Activated CD8-positive, alpha-beta T cell treated with anti-CD3 and anti-CD28 coated beads, Interleukin-2, amount 10 ng/mL, durations not matched to agents 7 days and 5 days (primary cell): ENCODE measurements around the gene LGALSL. TPM values are rescaled to one million over a fixed set of nuclear protein-coding genes. Genes with fewer than 3 reads are reported as not detected.

Source experiments
- ATAC-seq: fragments of 150-1000 bp; cut with Tn5 transposase; one replicate; pipeline ENCODE4 v1.10.0; 2021; ENCODE audit warnings: moderate library complexity
- CTCF ChIA-PET: fragments of 350-600 bp; sonication (Branson Sonifier 250); formaldehyde crosslinking; loops from one replicate; lab custom pipeline; 2021; ENCODE audit warnings: antibody characterized with exemption; lab: Charles Lee
- POLR2A ChIA-PET: fragments of 350-600 bp; sonication (Branson Sonifier 250); formaldehyde crosslinking; loops from one replicate; lab custom pipeline; 2021; ENCODE audit warnings: antibody characterized with exemption; lab: Charles Lee
- DNase-seq: peaks from one replicate; pipeline ENCODE4 v3.0.0-alpha.2; 2020
- H3K27ac Mint-ChIP-seq: one replicate; pipeline ENCODE4 v1.8.0; 2021; ENCODE audit warnings: mild to moderate bottlenecking, mixed read lengths
- H3K27me3 Mint-ChIP-seq: one replicate; pipeline ENCODE4 v1.8.0; 2021; ENCODE audit warnings: low read depth, mixed read lengths
- H3K36me3 Mint-ChIP-seq: one replicate; pipeline ENCODE4 v1.8.0; 2021; ENCODE audit warnings: low read depth, mixed read lengths
- H3K4me1 Mint-ChIP-seq: one replicate; pipeline ENCODE4 v1.8.0; 2021; ENCODE audit warnings: low read depth, mixed read lengths
- H3K4me3 Mint-ChIP-seq: one replicate; pipeline ENCODE4 v1.8.0; 2021; ENCODE audit warnings: mild to moderate bottlenecking, mixed read lengths
- H3K9me3 Mint-ChIP-seq: one replicate; pipeline ENCODE4 v1.8.0; 2022; ENCODE audit warnings: mixed read lengths; ENCODE audit not compliant: insufficient read depth
- total RNA-seq, 2 experiments: library from RNA; stranded (reverse); gene quantifications; one replicate each; pipeline ENCODE4 v1.2.3, GENCODE V29; 2021

Gene LGALSL
- total RNA-seq, 2 experiments from 2014 or later, result 0.73 to 1.1 TPM

DNA sequence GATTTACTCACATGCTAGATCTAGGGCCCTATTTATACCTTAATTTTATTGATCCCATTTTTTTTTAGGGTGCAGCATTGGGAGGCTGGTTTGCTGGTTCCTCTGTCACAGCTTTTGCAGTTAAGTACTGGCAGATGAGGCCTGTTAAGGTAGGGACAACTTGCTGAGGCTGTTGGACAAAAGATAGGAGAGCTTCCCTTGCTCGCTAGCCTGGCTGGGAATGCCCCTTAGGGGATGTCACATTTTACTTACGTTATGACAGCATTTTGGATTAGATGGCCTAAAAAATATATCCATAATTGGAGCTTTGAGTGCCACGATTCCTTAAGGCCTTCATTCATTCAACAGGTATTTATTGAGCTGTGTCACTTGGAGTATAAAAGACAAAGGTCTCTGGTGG, 8.2 kb downstream of the LGALSL start:
- H3K4me3 Mint-ChIP-seq, result no peak overlapping the region
- POLR2A ChIA-PET, result interaction anchor here (0.7 kb wide), 1 partner anchor 15 kb away, joined by 3 read pairs; no protein-coding TSS in a partner anchor
- H3K4me1 Mint-ChIP-seq, result no peaks in the 10 kb centered on the region
- CTCF ChIA-PET, result interaction anchor here (1.2 to 1.7 kb wide), 2 partner anchors 26 to 131 kb away, joined by 5 to 8 read pairs; no protein-coding TSS in a partner anchor
- H3K9me3 Mint-ChIP-seq, result no peaks in the 10 kb centered on the region
- no peak overlapping the region for H3K27ac Mint-ChIP-seq
- ATAC-seq (no peak), DNase-seq (no peak)
- H3K27me3 Mint-ChIP-seq, result peaks cover 10% of the 10 kb centered on the region
- no peaks in the 10 kb centered on the region for H3K36me3 Mint-ChIP-seq

DNA sequence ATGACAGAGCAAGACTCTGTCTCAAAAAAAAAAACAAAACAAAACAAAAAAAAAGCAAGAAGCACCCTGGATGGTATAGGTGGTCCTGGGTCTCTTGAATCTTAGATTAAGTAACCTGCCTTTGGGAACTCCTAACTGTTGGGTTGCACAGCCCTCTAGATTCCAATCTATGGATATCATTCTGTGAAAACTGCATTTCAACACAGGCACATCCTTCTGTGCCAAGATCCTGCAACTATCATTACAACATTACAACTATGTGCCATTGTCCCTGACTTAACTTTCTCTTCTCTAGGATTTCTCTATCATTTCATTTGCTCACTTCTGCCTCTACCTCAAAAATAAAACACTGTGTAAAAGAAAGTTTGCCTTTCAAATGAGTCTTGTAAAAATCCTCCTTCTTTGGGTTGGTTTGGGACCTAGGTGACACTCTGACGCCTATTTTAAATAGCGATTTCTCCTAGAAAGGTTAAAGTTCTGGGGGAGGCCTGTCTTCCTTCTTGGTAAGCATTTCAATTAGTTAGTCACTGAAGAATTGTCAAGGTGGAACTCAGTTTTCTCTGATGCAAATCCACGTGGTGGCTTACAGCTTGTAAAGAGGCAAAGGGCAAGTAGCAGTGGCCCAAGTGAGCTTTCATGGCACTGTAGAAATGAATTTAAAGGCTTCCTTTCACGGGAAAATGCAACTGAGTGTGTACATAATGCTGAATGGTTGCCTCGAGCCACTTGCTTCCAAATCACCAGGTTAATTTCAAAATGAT, 9.2 kb downstream of the LGALSL start:
- peaks cover 11% of the 10 kb centered on the region for H3K27me3 Mint-ChIP-seq
- ChIA-PET POLR2A (no interaction called here), CTCF (interaction anchor here (1.2 to 1.7 kb wide), 2 partner anchors 25 to 132 kb away, joined by 5 to 8 read pairs; no protein-coding TSS in a partner anchor)
- ATAC-seq (no peak), DNase-seq (no peak)
- H3K27ac Mint-ChIP-seq, result no peak overlapping the region
- peaks cover 3% of the 10 kb centered on the region for H3K4me1 Mint-ChIP-seq
- H3K9me3 Mint-ChIP-seq, result no peaks in the 10 kb centered on the region
- H3K36me3 Mint-ChIP-seq, result no peaks in the 10 kb centered on the region
- H3K4me3 Mint-ChIP-seq, result no peak overlapping the region

DNA sequence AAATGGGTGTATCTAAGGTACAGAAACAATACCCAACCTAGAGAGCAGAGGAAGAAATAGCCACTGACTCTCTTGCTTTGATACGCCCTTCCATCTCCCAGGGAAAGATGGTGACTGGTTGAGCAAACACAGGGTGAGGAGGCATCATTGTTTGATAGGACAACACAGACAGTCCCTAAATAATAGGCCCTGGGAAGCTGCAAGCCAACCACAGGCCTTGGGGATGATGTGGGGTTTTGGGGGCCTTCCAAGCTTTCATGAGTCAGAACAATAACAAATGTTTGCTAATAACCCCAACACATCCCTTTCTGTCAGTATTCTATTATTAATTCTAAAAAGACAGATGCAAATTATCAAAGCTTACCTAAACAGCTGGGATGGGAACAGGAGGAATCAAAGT, 9.8 kb downstream of the LGALSL start:
- no peak overlapping the region for H3K4me3 Mint-ChIP-seq
- ATAC-seq, result no peak
- H3K36me3 Mint-ChIP-seq, result no peaks in the 10 kb centered on the region
- no peaks in the 10 kb centered on the region for H3K9me3 Mint-ChIP-seq
- no peak overlapping the region for H3K27ac Mint-ChIP-seq
- peaks cover 9% of the 10 kb centered on the region for H3K27me3 Mint-ChIP-seq
- DNase-seq, result no peak
- peaks cover 3% of the 10 kb centered on the region for H3K4me1 Mint-ChIP-seq
- ChIA-PET CTCF (interaction anchor here (1.3 kb wide), 1 partner anchor 133 kb away, joined by 4 read pairs; no protein-coding TSS in a partner anchor), POLR2A (no interaction called here)

DNA sequence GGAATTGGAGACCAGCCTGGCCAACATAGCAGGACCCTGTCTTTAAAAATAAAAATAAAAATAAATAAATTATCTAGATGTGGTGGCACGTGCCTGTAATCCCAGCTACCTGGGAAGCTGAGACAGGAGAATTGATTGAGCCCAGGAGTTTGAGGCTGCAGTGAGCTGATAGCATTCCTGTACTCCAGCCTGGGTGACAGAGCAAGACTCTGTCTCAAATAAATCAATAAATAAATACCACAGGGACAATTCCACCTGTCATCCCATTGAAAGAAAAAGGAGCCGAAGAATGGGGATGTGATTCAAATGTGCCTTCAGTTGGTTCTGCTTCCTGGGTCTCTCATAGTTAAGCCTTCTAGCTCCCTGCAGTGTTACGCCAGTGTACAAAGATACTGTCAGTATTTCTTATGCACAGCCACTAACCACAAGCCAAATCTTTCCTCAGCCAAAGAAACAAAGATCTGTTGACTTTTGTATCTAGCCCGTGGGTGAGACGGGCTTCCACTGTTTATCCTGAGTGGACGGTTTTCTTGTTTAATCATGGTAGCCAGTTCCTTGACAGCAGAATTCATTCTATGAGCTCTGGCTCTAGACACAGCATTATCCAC, 12.6 kb downstream of the LGALSL start:
- no peaks in the 10 kb centered on the region for H3K36me3 Mint-ChIP-seq
- POLR2A ChIA-PET, result no interaction called here
- no peaks in the 10 kb centered on the region for H3K9me3 Mint-ChIP-seq

DNA sequence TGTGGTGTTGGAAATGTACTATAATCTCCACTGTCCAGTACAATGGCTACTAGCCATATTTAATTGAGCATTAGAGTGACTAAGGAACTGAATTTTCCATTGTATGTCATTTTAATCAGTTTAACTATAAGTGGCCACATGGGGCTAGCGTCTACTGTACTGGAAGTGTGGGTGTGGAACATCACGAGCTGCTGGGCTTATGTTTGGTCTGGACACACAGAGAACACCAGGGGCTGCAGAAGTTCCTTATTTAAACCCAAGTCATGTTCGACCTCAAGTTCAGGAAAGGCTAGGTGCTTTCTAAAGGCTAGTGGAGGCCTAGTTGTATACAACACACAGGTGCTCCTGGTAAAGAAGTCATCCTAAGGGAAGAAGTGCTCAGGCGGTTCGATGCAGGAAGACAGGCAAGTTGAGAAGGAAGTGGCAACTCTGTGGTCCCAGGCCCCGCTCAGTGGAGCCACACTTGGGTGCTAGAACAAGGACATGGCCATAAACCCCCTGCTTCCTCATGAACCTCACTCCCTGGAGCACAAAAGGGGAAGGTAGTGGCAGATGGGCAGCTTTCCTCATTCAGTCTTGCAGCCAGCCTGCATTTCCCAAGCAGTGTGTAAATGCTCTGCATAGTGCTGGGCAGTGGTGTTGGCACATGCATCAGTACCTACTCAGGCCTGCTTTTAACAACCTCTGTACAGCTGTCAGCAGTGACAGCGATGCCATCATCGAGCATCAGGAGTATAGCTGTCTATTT, 13.3 kb downstream of the LGALSL start:
- no peaks in the 10 kb centered on the region for H3K36me3 Mint-ChIP-seq
- ATAC-seq (no peak), DNase-seq (no peak)
- peaks cover 3% of the 10 kb centered on the region for H3K4me1 Mint-ChIP-seq
- ChIA-PET CTCF (interaction anchor here (1.0 kb wide), 1 partner anchor 21 kb away, joined by 4 read pairs; no protein-coding TSS in a partner anchor), POLR2A (no interaction called here)
- H3K27ac Mint-ChIP-seq, result no peak overlapping the region
- no peak overlapping the region for H3K4me3 Mint-ChIP-seq
- H3K9me3 Mint-ChIP-seq, result no peaks in the 10 kb centered on the region
- H3K27me3 Mint-ChIP-seq, result peaks cover 12% of the 10 kb centered on the region

More for the DNA sequence above, 12.6 kb downstream of the LGALSL start:
- CTCF ChIA-PET, result interaction anchor here (0.6 kb wide), 1 partner anchor 21 kb away, joined by 3 read pairs; no protein-coding TSS in a partner anchor
- ATAC-seq (no peak), DNase-seq (no peak)
- Mint-ChIP-seq H3K4me1 (peaks cover 3% of the 10 kb centered on the region), H3K4me3 (no peak overlapping the region), H3K27me3 (peaks cover 12% of the 10 kb centered on the region), H3K27ac (no peak overlapping the region)

DNA sequence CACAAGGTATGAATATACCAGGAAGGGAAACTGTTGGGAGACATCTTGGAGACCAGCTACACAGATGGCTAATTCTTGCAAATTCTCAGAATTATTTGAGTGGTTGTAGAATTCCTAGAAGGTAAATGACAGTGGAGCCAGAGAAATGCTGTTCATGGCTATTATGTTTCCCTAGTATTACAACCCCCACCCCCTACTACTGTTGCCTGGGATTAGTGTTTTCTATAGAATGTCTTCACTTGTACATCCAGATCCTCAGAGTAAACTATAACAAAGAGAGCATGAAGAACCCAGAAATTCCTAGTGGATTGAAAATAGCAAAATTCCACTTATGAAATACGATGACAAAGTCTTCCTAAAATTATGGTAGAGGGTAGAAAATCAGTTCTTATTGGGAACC, 15.3 kb downstream of the LGALSL start:
- peaks cover 8% of the 10 kb centered on the region for H3K4me1 Mint-ChIP-seq
- no peak overlapping the region for H3K27ac Mint-ChIP-seq
- no peak overlapping the region for H3K4me3 Mint-ChIP-seq
- H3K9me3 Mint-ChIP-seq, result no peaks in the 10 kb centered on the region
- no peak for DNase-seq
- ChIA-PET POLR2A (no interaction called here), CTCF (interaction anchor here (2.1 kb wide), 1 partner anchor 19 kb away, joined by 12 read pairs; no protein-coding TSS in a partner anchor)
- H3K36me3 Mint-ChIP-seq, result no peaks in the 10 kb centered on the region
- ATAC-seq, result no peak
- H3K27me3 Mint-ChIP-seq, result peaks cover 14% of the 10 kb centered on the region

DNA sequence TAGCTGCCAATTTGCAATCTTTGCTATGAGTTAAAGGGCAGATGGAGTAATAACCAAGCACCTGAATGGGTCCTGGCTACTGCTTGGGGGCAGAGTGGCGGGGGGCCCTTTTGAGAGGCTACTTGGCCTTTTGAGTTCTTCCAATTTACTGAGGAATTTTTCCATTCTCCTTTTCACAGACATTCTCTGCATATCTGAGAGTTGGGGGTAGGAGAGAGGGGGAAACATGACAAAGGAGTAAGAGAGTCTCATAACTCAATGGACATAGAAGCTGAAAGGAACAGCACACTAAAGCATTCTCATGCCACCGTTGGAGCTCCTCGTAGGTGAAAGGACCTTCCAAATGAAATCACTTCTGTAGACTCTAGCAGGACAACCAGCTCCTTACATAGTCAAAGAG, 16.1 kb downstream of the LGALSL start:
- peaks cover 13% of the 10 kb centered on the region for H3K27me3 Mint-ChIP-seq
- DNase-seq, result no peak
- no peak overlapping the region for H3K27ac Mint-ChIP-seq
- ATAC-seq, result no peak
- ChIA-PET CTCF (interaction anchor here (2.1 kb wide), 1 partner anchor 18 kb away, joined by 12 read pairs; no protein-coding TSS in a partner anchor), POLR2A (no interaction called here)
- H3K4me3 Mint-ChIP-seq, result no peak overlapping the region
- no peaks in the 10 kb centered on the region for H3K36me3 Mint-ChIP-seq
- no peaks in the 10 kb centered on the region for H3K9me3 Mint-ChIP-seq
- peaks cover 14% of the 10 kb centered on the region for H3K4me1 Mint-ChIP-seq

DNA sequence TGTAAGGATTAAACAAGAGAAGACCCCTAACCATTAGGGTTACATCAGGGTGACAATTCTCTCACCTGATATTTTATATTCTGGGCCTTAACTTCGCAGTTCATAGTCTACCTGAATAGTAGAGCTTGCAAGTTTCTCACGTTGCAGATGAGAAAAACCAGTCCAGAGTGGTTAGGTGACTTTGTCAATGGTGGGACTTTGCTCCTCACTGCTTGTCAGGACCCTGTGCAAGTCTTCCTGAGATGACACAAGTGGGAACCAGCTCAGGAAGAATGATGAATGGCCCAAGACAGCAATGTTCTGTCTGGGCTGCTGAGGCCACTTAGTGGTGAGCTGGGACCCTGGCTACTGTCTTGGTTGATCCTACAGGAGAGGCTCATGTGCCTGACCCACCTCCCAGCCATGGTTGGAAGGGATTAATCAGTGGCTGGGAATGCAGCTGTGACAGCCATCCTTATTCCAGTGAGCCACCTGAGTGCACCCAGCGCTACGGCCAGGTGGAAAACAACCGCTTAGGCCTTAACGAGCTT, 16.9 kb downstream of the LGALSL start:
- H3K27me3 Mint-ChIP-seq, result peaks cover 9% of the 10 kb centered on the region
- no peaks in the 10 kb centered on the region for H3K36me3 Mint-ChIP-seq
- POLR2A ChIA-PET, result interaction anchor here (0.5 kb wide), 1 partner anchor 1288 kb away, joined by 3 read pairs; no protein-coding TSS in a partner anchor
- no peak overlapping the region for H3K27ac Mint-ChIP-seq
- no peak overlapping the region for H3K4me3 Mint-ChIP-seq
- ATAC-seq (no peak), DNase-seq (no peak)
- CTCF ChIA-PET, result interaction anchor here (2.1 kb wide), 1 partner anchor 17 kb away, joined by 12 read pairs; no protein-coding TSS in a partner anchor
- peaks cover 14% of the 10 kb centered on the region for H3K4me1 Mint-ChIP-seq
- no peaks in the 10 kb centered on the region for H3K9me3 Mint-ChIP-seq

DNA sequence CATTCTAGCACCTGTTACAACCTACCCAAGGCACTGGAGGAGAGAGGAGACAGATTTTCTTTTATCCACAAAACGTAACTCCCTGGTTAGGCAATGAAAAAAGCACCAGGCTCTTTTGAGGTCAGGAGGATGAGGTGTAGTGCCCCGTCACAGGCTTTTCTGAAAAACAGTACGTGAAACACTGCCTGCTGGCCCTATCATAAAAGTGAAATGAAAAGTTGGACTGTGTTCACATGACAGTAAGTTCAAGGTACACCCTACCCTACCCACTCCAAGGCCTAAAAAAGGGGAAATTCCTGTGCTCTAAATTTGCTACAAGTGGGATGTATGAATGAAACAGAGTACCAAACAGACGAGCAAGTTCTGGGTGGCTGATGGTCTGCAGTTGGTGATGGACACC, 17.6 kb downstream of the LGALSL start:
- ChIA-PET CTCF (interaction anchor here (1.1 to 3.0 kb wide), 3 partner anchors 16 to 141 kb away, joined by 4 to 20 read pairs (median 12); no protein-coding TSS in a partner anchor), POLR2A (interaction anchor here (0.5 kb wide), 1 partner anchor 1287 kb away, joined by 3 read pairs; no protein-coding TSS in a partner anchor)
- peaks cover 14% of the 10 kb centered on the region for H3K4me1 Mint-ChIP-seq
- H3K9me3 Mint-ChIP-seq, result no peaks in the 10 kb centered on the region
- H3K36me3 Mint-ChIP-seq, result no peaks in the 10 kb centered on the region
- no peak overlapping the region for H3K4me3 Mint-ChIP-seq
- H3K27me3 Mint-ChIP-seq, result peaks cover 11% of the 10 kb centered on the region
- no peak overlapping the region for H3K27ac Mint-ChIP-seq
- DNase-seq, result no peak
- ATAC-seq, result no peak

DNA sequence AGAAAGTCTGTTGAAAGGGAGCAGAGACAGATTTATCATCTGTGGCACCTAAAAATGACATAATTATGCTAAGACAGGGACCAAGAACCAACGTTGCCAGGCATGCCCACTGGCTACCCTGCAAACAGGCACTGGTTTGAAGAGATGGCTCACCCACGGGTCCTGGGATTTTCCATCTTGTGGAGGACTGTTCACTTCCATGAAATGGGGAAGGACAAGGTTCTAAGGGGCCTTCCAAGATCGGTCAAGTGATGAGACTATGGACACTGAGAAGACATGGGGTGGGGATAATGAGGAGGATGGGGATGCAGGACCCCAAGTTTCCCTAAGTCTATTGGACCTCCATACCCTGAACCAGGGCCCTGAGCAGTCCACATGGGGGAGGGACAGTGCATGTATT, 18.9 kb downstream of the LGALSL start:
- no peaks in the 10 kb centered on the region for H3K9me3 Mint-ChIP-seq
- DNase-seq (no peak), ATAC-seq (no peak)
- peaks cover 7% of the 10 kb centered on the region for H3K27me3 Mint-ChIP-seq
- ChIA-PET CTCF (interaction anchor here (2.5 to 3.0 kb wide), 2 partner anchors 12 to 15 kb away, joined by 10 to 20 read pairs; no protein-coding TSS in a partner anchor), POLR2A (interaction anchor here (0.7 to 1.1 kb wide), 2 partner anchors 15 to 99 kb away, joined by 3 read pairs; no protein-coding TSS in a partner anchor)
- H3K4me1 Mint-ChIP-seq, result peaks cover 12% of the 10 kb centered on the region
- H3K4me3 Mint-ChIP-seq, result no peak overlapping the region
- H3K36me3 Mint-ChIP-seq, result no peaks in the 10 kb centered on the region
- H3K27ac Mint-ChIP-seq, result no peak overlapping the region

DNA sequence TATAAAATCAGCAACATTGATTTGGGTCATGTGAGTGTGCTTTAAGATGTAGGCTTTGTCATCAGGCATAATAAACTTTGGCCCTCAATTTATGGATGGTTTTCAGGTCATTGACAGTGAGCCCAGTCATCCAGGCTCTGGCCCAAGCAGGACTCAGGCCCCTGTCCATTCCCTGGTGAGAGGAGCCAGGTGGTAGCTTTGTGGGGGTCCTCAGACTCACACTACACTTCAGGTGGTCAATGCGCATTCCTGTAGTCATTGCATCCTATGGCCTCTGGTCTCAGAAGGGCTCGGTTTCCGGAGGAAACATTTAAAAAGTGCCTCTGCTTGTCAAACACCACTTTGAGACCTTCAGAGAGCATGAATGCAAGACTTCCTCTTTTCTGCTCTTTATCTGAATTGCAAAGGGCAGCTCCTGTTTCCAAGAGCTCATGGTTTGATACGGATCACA, 20.2 kb downstream of the LGALSL start:
- Mint-ChIP-seq H3K36me3 (no peaks in the 10 kb centered on the region), H3K27ac (no peak overlapping the region), H3K4me3 (no peak overlapping the region), H3K4me1 (peaks cover 25% of the 10 kb centered on the region), H3K9me3 (no peaks in the 10 kb centered on the region), H3K27me3 (peaks cover 7% of the 10 kb centered on the region)
- ATAC-seq (no peak), DNase-seq (no peak)
- POLR2A ChIA-PET, result interaction anchor here (1.3 kb wide), 1 partner anchor 11 kb away, joined by 3 read pairs; no protein-coding TSS in a partner anchor
- CTCF ChIA-PET, result interaction anchor here (0.9 to 3.0 kb wide), 3 partner anchors 11 to 143 kb away, joined by 5 to 20 read pairs (median 10); no protein-coding TSS in a partner anchor
